H1 (cell line): Measurements from ENCODE around the gene IGF2BP3. TPM values are rescaled to one million over a fixed set of nuclear protein-coding genes. Genes with fewer than 3 reads are reported as not detected.

Experiments used
- CTCF ChIA-PET: fragments of 300-600 bp; sonication (Branson Sonifier 250); formaldehyde crosslinking; loops from one replicate; lab custom pipeline; 2021; ENCODE audit not compliant: partially characterized antibody; lab: Charles Lee
- POLR2A ChIA-PET: fragments of 300-600 bp; sonication (Branson Sonifier 250); formaldehyde crosslinking; loops from one replicate; lab custom pipeline; 2021; ENCODE audit warnings: inconsistent platforms; ENCODE audit not compliant: partially characterized antibody; lab: Charles Lee
- DNase-seq, 2 experiments: peaks; one replicate each; pipeline versions ENCODE4 v3.0.0 to v3.0.0-alpha.2; 2010 to 2022; ENCODE audit warnings: low spot score in 2 of 2, low read depth in 1 of 2, mixed read lengths in 1 of 2
- FAIRE-seq: peaks from 2 replicates; lab custom pipeline; 2011; peaks lifted over from hg19 to GRCh38; lab: Jason Lieb, UNC
- H2AFZ ChIP-seq: 2 replicates; pipeline ENCODE4 v1.8.1; 2012; ENCODE audit warnings: low read length, inconsistent platforms
- H2AK5ac ChIP-seq: 2 replicates; pipeline ENCODE4 v1.6.1; 2013; ENCODE audit warnings: low read depth, low read length
- H2BK120ac ChIP-seq: replicated peaks from 2 replicates; pipeline ENCODE3; 2013; ENCODE audit warnings: low read depth, low read length, inconsistent platforms
- H2BK12ac ChIP-seq: 2 replicates; pipeline ENCODE4 v1.6.1; 2013; ENCODE audit warnings: low read depth, low read length
- H2BK15ac ChIP-seq: 2 replicates; pipeline ENCODE4 v1.6.1; 2013; ENCODE audit warnings: low read length
- H2BK20ac ChIP-seq: 2 replicates; pipeline ENCODE4 v1.6.1; 2013; ENCODE audit warnings: low read length
- H2BK5ac ChIP-seq: 2 replicates; pipeline ENCODE4 v1.6.1; 2013; ENCODE audit warnings: low read depth, low read length
- H3K14ac ChIP-seq: 2 replicates; pipeline ENCODE4 v1.6.1; 2013; ENCODE audit warnings: inconsistent platforms; ENCODE audit not compliant: insufficient read length
- H3K18ac ChIP-seq: 2 replicates; pipeline ENCODE4 v1.6.1; 2013; ENCODE audit warnings: low read length; ENCODE audit errors: extremely low read depth
- H3K23ac ChIP-seq: 2 replicates; pipeline ENCODE4 v1.6.1; 2013; ENCODE audit warnings: inconsistent platforms; ENCODE audit not compliant: insufficient read length
- H3K23me2 ChIP-seq: 2 replicates; pipeline ENCODE4 v1.6.1; 2013; ENCODE audit warnings: low read depth, low read length
- H3K27ac ChIP-seq: 2 replicates; pipeline ENCODE4 v1.6.1; 2011; ENCODE audit warnings: low read depth, low read length, inconsistent platforms
- H3K27me3 ChIP-seq, 4 experiments: replicated peaks in 1 of 4; 1 replicate in 1 of 4; 2 replicates in 3 of 4; pipeline versions ENCODE4 v1.6.1 to v1.8.1; 2011 to 2013; ENCODE audit warnings: low read length in 3 of 4, mild to moderate bottlenecking in 3 of 4, inconsistent platforms in 2 of 4, mixed read lengths in 2 of 4, moderate library complexity in 1 of 4; ENCODE audit not compliant: control insufficient read depth in 3 of 4, insufficient read depth in 3 of 4; ENCODE audit errors: extremely low read depth in 1 of 4
- H3K36me3 ChIP-seq, 4 experiments: 2 replicates each; pipeline versions ENCODE4 v1.6.1 to v1.8.1; 2011 to 2013; ENCODE audit warnings: mild to moderate bottlenecking in 4 of 4, low read length in 3 of 4, moderate library complexity in 2 of 4, control low read depth in 1 of 4, inconsistent platforms in 1 of 4; ENCODE audit not compliant: insufficient read depth in 4 of 4, control insufficient read depth in 2 of 4
- H3K4ac ChIP-seq: replicated peaks from 2 replicates; pipeline ENCODE3; 2013; ENCODE audit warnings: low read length, low read depth, mixed read lengths, inconsistent platforms; ENCODE audit not compliant: insufficient read length
- H3K4me1 ChIP-seq, 4 experiments: replicated peaks in 1 of 4; 1 replicate in 1 of 4; 2 replicates in 3 of 4; pipeline versions ENCODE4 v1.6.1 to v1.8.1; 2011 to 2013; ENCODE audit warnings: low read length in 3 of 4, inconsistent platforms in 2 of 4, mixed read lengths in 1 of 4; ENCODE audit not compliant: insufficient read depth in 4 of 4, control insufficient read depth in 3 of 4
- H3K4me2 ChIP-seq, 2 experiments: 2 replicates each; pipeline versions ENCODE4 v1.6.1 to v1.8.1; 2011 to 2013; ENCODE audit warnings: low read depth in 2 of 2, low read length in 2 of 2, control low read depth in 1 of 2, inconsistent platforms in 1 of 2, mild to moderate bottlenecking in 1 of 2; ENCODE audit not compliant: insufficient read depth in 1 of 2
- H3K4me3 ChIP-seq, 4 experiments: fragments of 200-600, 300-600 bp in 1 of 4; sonication (generic), shearing (Covaris generic), sonication (Bioruptor Twin) in 1 of 4; 2 replicates each; pipeline versions ENCODE4 v1.5.1 to v1.8.1; 2011 to 2016; ENCODE audit warnings: low read length in 4 of 4, low read depth in 3 of 4, control low read depth in 2 of 4, inconsistent platforms in 2 of 4, mild to moderate bottlenecking in 2 of 4, mixed read lengths in 1 of 4, moderate library complexity in 1 of 4; ENCODE audit not compliant: insufficient read depth in 2 of 4; ENCODE audit errors: extremely low read depth in 1 of 4
- H3K56ac ChIP-seq: replicated peaks from 2 replicates; pipeline ENCODE3; 2013; ENCODE audit warnings: low read depth, mild to moderate bottlenecking, mixed read lengths, low read length, inconsistent platforms; ENCODE audit not compliant: insufficient read length
- H3K79me1 ChIP-seq: 2 replicates; pipeline ENCODE4 v1.6.1; 2013; ENCODE audit warnings: low read depth, low read length, control low read depth
- H3K79me2 ChIP-seq, 2 experiments: 2 replicates each; pipeline versions ENCODE4 v1.6.1 to v1.8.1; 2012 to 2013; ENCODE audit warnings: low read length in 2 of 2, mild to moderate bottlenecking in 2 of 2, inconsistent platforms in 1 of 2; ENCODE audit not compliant: insufficient read depth in 2 of 2, control insufficient read depth in 1 of 2
- H3K9ac ChIP-seq, 4 experiments: replicated peaks in 1 of 4; 1 replicate in 1 of 4; 2 replicates in 3 of 4; pipeline versions ENCODE4 v1.6.1 to v1.8.1; 2011 to 2013; ENCODE audit warnings: low read depth in 3 of 4, low read length in 3 of 4, control low read depth in 2 of 4, mild to moderate bottlenecking in 2 of 4, moderate library complexity in 2 of 4, inconsistent platforms in 1 of 4; ENCODE audit errors: extremely low read depth in 1 of 4
- H3K9me3 ChIP-seq, 2 experiments: 2 replicates each; pipeline versions ENCODE4 v1.6.1 to v1.8.1; 2012 to 2013; ENCODE audit warnings: mild to moderate bottlenecking in 2 of 2, moderate library complexity in 2 of 2, control low read depth in 1 of 2, inconsistent platforms in 1 of 2, low read depth in 1 of 2, low read length in 1 of 2, mixed read lengths in 1 of 2; ENCODE audit not compliant: insufficient read depth in 2 of 2
- H4K20me1 ChIP-seq, 2 experiments: replicated peaks in 1 of 2; 2 replicates each; pipeline versions ENCODE3 to v1.8.1; 2011 to 2013; ENCODE audit warnings: inconsistent platforms in 2 of 2, low read length in 2 of 2, mild to moderate bottlenecking in 1 of 2; ENCODE audit not compliant: insufficient read depth in 2 of 2, control insufficient read depth in 1 of 2
- H4K5ac ChIP-seq: 2 replicates; pipeline ENCODE4 v1.6.1; 2013; ENCODE audit warnings: low read length, low read depth, mixed read lengths, inconsistent platforms; ENCODE audit not compliant: insufficient read length
- H4K8ac ChIP-seq: 2 replicates; pipeline ENCODE4 v1.8.0; 2013; ENCODE audit warnings: mild to moderate bottlenecking, moderate library complexity, low read length, inconsistent platforms; ENCODE audit not compliant: insufficient read depth; ENCODE audit errors: extremely low read depth
- H4K91ac ChIP-seq: replicated peaks from 2 replicates; pipeline ENCODE3; 2013; ENCODE audit warnings: low read length, mixed read lengths, inconsistent platforms; ENCODE audit not compliant: insufficient read length
- GTF2F1 ChIP-seq: IDR thresholded peaks from 2 replicates; pipeline ENCODE4 v1.6.1; 2012; ENCODE audit warnings: low read depth, low read length, improper control_type of control experiment, borderline replicate concordance
- POLR2AphosphoS5 ChIP-seq: IDR thresholded peaks from 2 replicates; pipeline ENCODE4 v1.6.1; 2011; ENCODE audit warnings: low read depth, low read length
- TAF1 ChIP-seq: IDR thresholded peaks from 2 replicates; pipeline ENCODE4 v1.6.1; 2011; ENCODE audit warnings: mild to moderate bottlenecking, low read depth, low read length
- WGBS, 2 experiments: shearing (Covaris generic) in 1 of 2; methylation state at CpG; one replicate each; pipeline versions ENCODE4 v1.1.6 to v1.1.7; 2013 to 2015; ENCODE audit warnings: low lambda C conversion rate in 2 of 2, mixed read lengths in 2 of 2, inconsistent platforms in 1 of 2, low coverage in 1 of 2, missing lambda C conversion rate in 1 of 2; ENCODE audit not compliant: insufficient replicate concordance in 2 of 2, insufficient coverage in 1 of 2, insufficient read length in 1 of 2; ENCODE audit errors: extremely low coverage in 1 of 2, missing lambda C conversion rate in 1 of 2; 5-methylcytosine and 5-hydroxymethylcytosine counted together
- polyA plus RNA-seq, 7 experiments: library from polyadenylated mRNA; depleted of rRNA in 3 of 7; stranded (reverse) in 5 of 7; unstranded in 2 of 7; fragments of >200 nt in 5 of 7; fragments of 200-250 nt in 2 of 7; gene quantifications; 1 replicate in 5 of 7; 2 replicates in 1 of 7; 4 replicates in 1 of 7; pipeline versions ENCODE4 v1.2.1 to v1.2.3, GENCODE V29; 2011 to 2013; ENCODE audit warnings: missing spikeins in 2 of 7, mixed read lengths in 2 of 7
- total RNA-seq: library from RNA; stranded (reverse); fragmentation: NEBNext Ultra II Directional; extraction: Animal tissue kit (Norgen Biotek cat#: 25700); gene quantifications from 2 replicates; pipeline ENCODE4 v1.2.1, GENCODE V29; 2021

IGF2BP3 gene
- total and polyA plus RNA-seq, 2 of the 8 experiments (the other 6 are each of a cell fraction or from before 2014, with no cell fraction given) = 66.3 to 193 TPM

- Histone ChIP-seq H2AFZ (no peak overlapping the region), H3K79me2 (peaks cover 5 to 97% of the 10 kb centered on the region in 2 experiments), H2BK5ac (no peak overlapping the region), H3K9me3 (peaks cover 0 to 2% of the 10 kb centered on the region in 2 experiments; a peak in 1 of 4 replicates), H4K5ac (no peak overlapping the region), H3K27ac (no peak overlapping the region), H3K23ac (no peak overlapping the region)
- FAIRE-seq = no peak
- POLR2A ChIA-PET = interaction anchor here (0.8 to 1.0 kb wide), 2 partner anchors 47 to 59 kb away, joined by 3 to 4 read pairs; no protein-coding TSS in a partner anchor
- 98% methylated on average over 37 of the region's 37 CpGs; no CpG with 5 or more reads in 1 of the 2 experiments for WGBS, 2 experiments
- TF ChIP-seq TAF1 (no peak), GTF2F1 (no peak), POLR2AphosphoS5 (no peak)
- TF ChIP-seq, all 59 proteins: peak for 0
- Histone ChIP-seq H3K14ac (no peak overlapping the region), H3K79me1 (peaks cover 8% of the 10 kb centered on the region), H3K23me2 (no peaks in the 10 kb centered on the region), H2BK20ac (no peak overlapping the region), H3K4me3 (no peak overlapping the region), H2BK15ac (no peak overlapping the region), H3K36me3 (peaks cover 11 to 59% (median 37%) of the 10 kb centered on the region in 4 experiments), H3K9ac (no peak overlapping the region), H2BK120ac (no peak overlapping the region), H4K91ac (no peak overlapping the region), H3K4me1 (peaks cover 0 to 14% (median 3%) of the 10 kb centered on the region in 4 experiments; a peak in 2 of 7 replicates), H3K4me2 (no peak overlapping the region), H4K20me1 (peaks cover 12 to 26% of the 10 kb centered on the region in 2 experiments), H4K8ac (no peak overlapping the region), H3K4ac (no peak overlapping the region), H3K18ac (no peak overlapping the region), H3K56ac (no peak overlapping the region), H2BK12ac (no peak overlapping the region), H3K27me3 (no peaks in the 10 kb centered on the region), H2AK5ac (no peak overlapping the region)
- CTCF ChIA-PET = interaction anchor here (0.9 kb wide), 1 partner anchor 15 kb away, joined by 3 read pairs; no protein-coding TSS in a partner anchor
- DNase-seq = no peak
These were observed 55.1 kb downstream of the IGF2BP3 start for GRCh38 chr7:23415198-23415597.
